ENCODE measurements around the gene IDE. TPM values are rescaled to one million over a fixed set of nuclear protein-coding genes. Genes with fewer than 3 reads are reported as not detected.

IDE gene
- total and polyA plus RNA-seq, 10 of the 15 experiments (the other 5 are each of a cell fraction or from before 2014, with no cell fraction given): 11.6 to 54.5 (median 33.6) TPM

- RAD21 ChIA-PET (ENCODE audit: unreplicated experiment): no interaction called here
- no peak for TF ChIP-seq TARDBP (IDR thresholded peaks at IDR 0.05; ENCODE audit: borderline replicate concordance)
- TF ChIP-seq PBX3 (IDR thresholded peaks at IDR 0.05; ENCODE audit: insufficient replicate concordance, low read depth, low read length): no peak
- TF ChIP-seq KAT2A (conservative IDR thresholded peaks at IDR 0.05; ENCODE audit: control insufficient read depth, low read depth, low read length): no peak
- TF ChIP-seq BACH1 (IDR thresholded peaks at IDR 0.05; ENCODE audit: borderline replicate concordance): no peak
- no peak for TF ChIP-seq JUND (IDR thresholded peaks at IDR 0.05; ENCODE audit: low read depth, low read length)
- TF ChIP-seq ZNF274 (IDR thresholded peaks at IDR 0.05; ENCODE audit: insufficient read depth, insufficient read length): no peak
- no peak for TF ChIP-seq ATF2 (IDR thresholded peaks at IDR 0.05; ENCODE audit: low read length)
- no peak for TF ChIP-seq SIN3A (IDR thresholded peaks at IDR 0.05; ENCODE audit: low read depth, low read length)
- no peak for TF ChIP-seq HDAC2 (IDR thresholded peaks at IDR 0.05)
- no peak for TF ChIP-seq E2F8 (IDR thresholded peaks at IDR 0.05; ENCODE audit: low read depth, partially characterized antibody)
- no peak for TF ChIP-seq ATF7 (IDR thresholded peaks at IDR 0.05; ENCODE audit: low read depth)
- TF ChIP-seq RAD21 (IDR thresholded peaks at IDR 0.05; ENCODE audit: insufficient read depth, low read depth, low read length): no peak
- TF ChIP-seq PAX5 (IDR thresholded peaks at IDR 0.05; ENCODE audit: borderline replicate concordance, low read depth, low read length): no peak
- TF ChIP-seq ZNF592 (IDR thresholded peaks at IDR 0.05): no peak
Measured at GRCh38 chr10:92527716-92528115, 46.2 kb downstream of the IDE start.

More at GRCh38 chr10:92527716-92528115, 46.2 kb downstream of the IDE start:
- no peak overlapping the region for H3K4me3 ChIP-seq
- intact Hi-C loops (cut with micrococcal nuclease; ENCODE audit: unreplicated experiment) (no loop called here), in situ Hi-C loops (cut with MboI) (loop anchor here (10.0 kb wide), 1 partner anchor 347 kb away; no protein-coding TSS in a partner anchor)
- H3K27me3 ChIP-seq (replicated peaks in 1 of 2; ENCODE audit: control insufficient read depth in 2 of 2, insufficient read depth in 2 of 2, low read length in 1 of 2): no peaks in the 10 kb centered on the region
- no peaks in the 10 kb centered on the region for H4K20me1 ChIP-seq (ENCODE audit: control insufficient read depth, insufficient read depth)
- H3K4me2 ChIP-seq (ENCODE audit: control insufficient read depth, insufficient read depth): no peak overlapping the region
- ChIA-PET SMC1A (ENCODE audit: uncharacterized antibody, unreplicated experiment) (interaction anchor here (0.7 to 1.4 kb wide), 4 partner anchors 11 to 275 kb away, joined by 3 to 6 read pairs (median 4); no protein-coding TSS in a partner anchor), POLR2A (no interaction called here), CTCF (interaction anchor here (0.5 to 1.2 kb wide), 3 partner anchors 8 to 27 kb away, joined by 3 to 4 read pairs (median 4); no protein-coding TSS in a partner anchor)
- no peak overlapping the region for H3K27ac ChIP-seq (ENCODE audit: control insufficient read depth, insufficient read depth)
- BruUV-seq (replicated peaks): no TSS peak
- 92% methylated on average over 11 of the region's 11 CpGs for WGBS (ENCODE audit: insufficient coverage, insufficient replicate concordance, low lambda C conversion rate, missing lambda C conversion rate)
- no peaks in the 10 kb centered on the region for H3K4me1 ChIP-seq (ENCODE audit: control insufficient read depth, insufficient read depth, low read length)
- FAIRE-seq (no peak), DNase-seq (ENCODE audit: low read depth, low spot score) (no peak), ATAC-seq (no peak)
- H3K9me3 ChIP-seq (replicated peaks; ENCODE audit: control insufficient read depth, insufficient read depth, low read length): no peaks in the 10 kb centered on the region
- no peak overlapping the region for H3K9ac ChIP-seq (ENCODE audit: control insufficient read depth, insufficient read depth, low read length)
- peaks cover 0 to 18% of the 10 kb centered on the region in 2 experiments; a peak in 2 of 4 replicates for H3K36me3 ChIP-seq (ENCODE audit: control insufficient read depth in 2 of 2, insufficient read depth in 2 of 2, low read length in 1 of 2)
- H3K79me2 ChIP-seq (ENCODE audit: control insufficient read depth, insufficient read depth, low read length): no peaks in the 10 kb centered on the region
- no peak overlapping the region for H2AFZ ChIP-seq (ENCODE audit: control insufficient read depth, low read depth, low read length)

All from GM12878 (cell line).